Measurements from ENCODE around the gene BRF1.
"Not testable (repeated sequence)": the region's sequence is repeated elsewhere in the genome, so short reads cannot be mapped to it uniquely, and the experiment has no call there.

Gene BRF1

GRCh38 chr14:105328070-105328677 is 27.4 kb upstream of the BRF1 start:
- H3K36me3 ChIP-seq (ENCODE audit: insufficient read depth, low read length): no peaks in the 10 kb centered on the region
- no peak overlapping the region for H2AFZ ChIP-seq (ENCODE audit: low read depth, low read length)
- H3K9me3 ChIP-seq (ENCODE audit: low read length): peaks cover 4% of the 10 kb centered on the region

GRCh38 chr14:105327695-105328045 is 26.9 kb upstream of the BRF1 start:
- H3K4me1 ChIP-seq (ENCODE audit: insufficient read depth, low read length): peaks cover 47% of the 10 kb centered on the region
- not testable (repeated sequence) for H3K36me3 ChIP-seq (ENCODE audit: insufficient read depth, low read length); H3K4me3 ChIP-seq (ENCODE audit: low read length); H3K9me3 ChIP-seq (ENCODE audit: low read length); H3K27me3 ChIP-seq (ENCODE audit: insufficient read depth, low read length); H2AFZ ChIP-seq (ENCODE audit: low read depth, low read length)

More at GRCh38 chr14:105328070-105328677, 27.4 kb upstream of the BRF1 start:
- Histone ChIP-seq H3K27me3 (ENCODE audit: insufficient read depth, low read length) (no peaks in the 10 kb centered on the region), H3K4me3 (ENCODE audit: low read length) (no peak overlapping the region), H3K4me1 (ENCODE audit: insufficient read depth, low read length) (peaks cover 46% of the 10 kb centered on the region)

- no peaks in the 10 kb centered on the region for H3K36me3 ChIP-seq (ENCODE audit: insufficient read depth, low read length)
- no peak overlapping the region for H3K4me3 ChIP-seq (ENCODE audit: low read length)
- no peak overlapping the region for H2AFZ ChIP-seq (ENCODE audit: low read depth, low read length)
- peaks cover 4% of the 10 kb centered on the region for H3K9me3 ChIP-seq (ENCODE audit: low read length)
- H3K4me1 ChIP-seq (ENCODE audit: insufficient read depth, low read length): peaks cover 47% of the 10 kb centered on the region
- H3K27me3 ChIP-seq (ENCODE audit: insufficient read depth, low read length): no peaks in the 10 kb centered on the region
Measured at GRCh38 chr14:105326891-105327694, 26.3 kb upstream of the BRF1 start.

GRCh38 chr14:105326568-105326867 is 25.7 kb upstream of the BRF1 start:
- peaks cover 4% of the 10 kb centered on the region for H3K9me3 ChIP-seq (ENCODE audit: low read length)
- H3K4me3 ChIP-seq (ENCODE audit: low read length): no peak overlapping the region
- H3K36me3 ChIP-seq (ENCODE audit: insufficient read depth, low read length): no peaks in the 10 kb centered on the region
- H3K27me3 ChIP-seq (ENCODE audit: insufficient read depth, low read length): no peaks in the 10 kb centered on the region
- no peak overlapping the region for H2AFZ ChIP-seq (ENCODE audit: low read depth, low read length)
- H3K4me1 ChIP-seq (ENCODE audit: insufficient read depth, low read length): peaks cover 47% of the 10 kb centered on the region

- no peak overlapping the region for H2AFZ ChIP-seq (ENCODE audit: low read depth, low read length)
- peaks cover 47% of the 10 kb centered on the region for H3K4me1 ChIP-seq (ENCODE audit: insufficient read depth, low read length)
- H3K27me3 ChIP-seq (ENCODE audit: insufficient read depth, low read length): no peaks in the 10 kb centered on the region
- peaks cover 4% of the 10 kb centered on the region for H3K9me3 ChIP-seq (ENCODE audit: low read length)
- H3K4me3 ChIP-seq (ENCODE audit: low read length): no peak overlapping the region
- H3K36me3 ChIP-seq (ENCODE audit: insufficient read depth, low read length): no peaks in the 10 kb centered on the region
Measured at GRCh38 chr14:105325716-105326567, 25.1 kb upstream of the BRF1 start.

- Histone ChIP-seq H3K9me3 (ENCODE audit: low read length) (peaks cover 2% of the 10 kb centered on the region), H3K4me1 (ENCODE audit: insufficient read depth, low read length) (peaks cover 47% of the 10 kb centered on the region), H3K27me3 (ENCODE audit: insufficient read depth, low read length) (no peaks in the 10 kb centered on the region), H3K36me3 (ENCODE audit: insufficient read depth, low read length) (no peaks in the 10 kb centered on the region), H2AFZ (ENCODE audit: low read depth, low read length) (no peak overlapping the region), H3K4me3 (ENCODE audit: low read length) (no peak overlapping the region)
Measured at GRCh38 chr14:105325303-105325702, 24.5 kb upstream of the BRF1 start.

GRCh38 chr14:105324871-105325270 is 24.1 kb upstream of the BRF1 start:
- peaks cover 47% of the 10 kb centered on the region for H3K4me1 ChIP-seq (ENCODE audit: insufficient read depth, low read length)
- H3K36me3 ChIP-seq (ENCODE audit: insufficient read depth, low read length): no peaks in the 10 kb centered on the region
- no peaks in the 10 kb centered on the region for H3K27me3 ChIP-seq (ENCODE audit: insufficient read depth, low read length)
- peaks cover 2% of the 10 kb centered on the region for H3K9me3 ChIP-seq (ENCODE audit: low read length)
- no peak overlapping the region for H2AFZ ChIP-seq (ENCODE audit: low read depth, low read length)
- no peak overlapping the region for H3K4me3 ChIP-seq (ENCODE audit: low read length)

- H3K27me3 ChIP-seq (ENCODE audit: insufficient read depth, low read length): no peaks in the 10 kb centered on the region
- no peak overlapping the region for H3K4me3 ChIP-seq (ENCODE audit: low read length)
- H3K9me3 ChIP-seq (ENCODE audit: low read length): no peaks in the 10 kb centered on the region
- H3K4me1 ChIP-seq (ENCODE audit: insufficient read depth, low read length): peaks cover 46% of the 10 kb centered on the region
- H3K36me3 ChIP-seq (ENCODE audit: insufficient read depth, low read length): no peaks in the 10 kb centered on the region
- H2AFZ ChIP-seq (ENCODE audit: low read depth, low read length): no peak overlapping the region
Measured at GRCh38 chr14:105324080-105324778, 23.4 kb upstream of the BRF1 start.

GRCh38 chr14:105323663-105324062 is 22.9 kb upstream of the BRF1 start:
- H3K9me3 ChIP-seq (ENCODE audit: low read length): no peaks in the 10 kb centered on the region
- H3K4me1 ChIP-seq (ENCODE audit: insufficient read depth, low read length): peaks cover 40% of the 10 kb centered on the region
- no peak overlapping the region for H2AFZ ChIP-seq (ENCODE audit: low read depth, low read length)
- no peaks in the 10 kb centered on the region for H3K27me3 ChIP-seq (ENCODE audit: insufficient read depth, low read length)
- no peak overlapping the region for H3K4me3 ChIP-seq (ENCODE audit: low read length)
- no peaks in the 10 kb centered on the region for H3K36me3 ChIP-seq (ENCODE audit: insufficient read depth, low read length)

- Histone ChIP-seq H3K36me3 (ENCODE audit: insufficient read depth, low read length) (no peaks in the 10 kb centered on the region), H2AFZ (ENCODE audit: low read depth, low read length) (no peak overlapping the region), H3K4me1 (ENCODE audit: insufficient read depth, low read length) (peaks cover 33% of the 10 kb centered on the region), H3K4me3 (ENCODE audit: low read length) (no peak overlapping the region), H3K27me3 (ENCODE audit: insufficient read depth, low read length) (no peaks in the 10 kb centered on the region), H3K9me3 (ENCODE audit: low read length) (no peaks in the 10 kb centered on the region)
Measured at GRCh38 chr14:105322791-105323556, 22.2 kb upstream of the BRF1 start.

- H2AFZ ChIP-seq (ENCODE audit: low read depth, low read length): no peak overlapping the region
- peaks cover 16% of the 10 kb centered on the region for H3K4me1 ChIP-seq (ENCODE audit: insufficient read depth, low read length)
- no peaks in the 10 kb centered on the region for H3K27me3 ChIP-seq (ENCODE audit: insufficient read depth, low read length)
- no peak overlapping the region for H3K4me3 ChIP-seq (ENCODE audit: low read length)
- H3K36me3 ChIP-seq (ENCODE audit: insufficient read depth, low read length): no peaks in the 10 kb centered on the region
- no peaks in the 10 kb centered on the region for H3K9me3 ChIP-seq (ENCODE audit: low read length)
Measured at GRCh38 chr14:105317546-105317945, 16.7 kb upstream of the BRF1 start.

GRCh38 chr14:105316968-105317510 is 16.2 kb upstream of the BRF1 start:
- Histone ChIP-seq H3K36me3 (ENCODE audit: insufficient read depth, low read length) (no peaks in the 10 kb centered on the region), H3K27me3 (ENCODE audit: insufficient read depth, low read length) (no peaks in the 10 kb centered on the region), H2AFZ (ENCODE audit: low read depth, low read length) (no peak overlapping the region), H3K9me3 (ENCODE audit: low read length) (no peaks in the 10 kb centered on the region), H3K4me1 (ENCODE audit: insufficient read depth, low read length) (peaks cover 16% of the 10 kb centered on the region), H3K4me3 (ENCODE audit: low read length) (no peak overlapping the region)
